ENCODE data around the gene GLP2R.

The GLP2R gene

DNA sequence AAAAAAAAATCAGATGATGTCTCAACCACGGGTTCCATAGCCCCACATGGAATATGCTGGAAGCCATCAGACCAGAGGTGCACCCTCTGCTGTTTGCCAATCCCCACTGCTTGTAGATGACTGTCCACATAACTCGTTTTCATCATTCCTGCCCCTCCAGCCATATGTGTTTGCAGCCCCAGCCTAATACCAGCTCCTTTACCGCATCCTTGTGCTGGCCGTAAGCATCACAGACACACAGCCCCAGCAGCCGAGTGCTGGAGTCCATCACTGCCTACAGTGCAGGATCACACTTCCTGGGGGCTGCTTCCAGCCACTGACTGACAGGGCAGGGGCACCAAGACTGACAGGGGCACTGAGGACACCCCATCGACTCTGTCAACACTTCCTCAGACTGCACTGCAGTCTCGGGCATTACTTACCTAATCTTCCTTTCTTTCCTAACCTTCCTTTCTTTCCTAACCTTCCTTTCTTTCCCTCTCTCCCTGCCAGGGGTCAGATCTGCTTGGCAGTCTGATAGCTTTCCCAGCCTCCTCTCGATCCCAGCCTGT lies 74.4 kb downstream of the GLP2R start:
- no peak for TF ChIP-seq FOXP2 (optimal IDR thresholded peaks at IDR 0.05; ENCODE audit: control extremely low read depth, extremely low read length, insufficient read depth)
- no peak for TF ChIP-seq POLR2AphosphoS5 (IDR thresholded peaks at IDR 0.05; ENCODE audit: borderline replicate concordance, low read depth, low read length)
- TF ChIP-seq EZH2 (IDR thresholded peaks at IDR 0.05), result no peak
- Histone ChIP-seq H3K9me3 (ENCODE audit: low read depth, low read length) (no peaks in the 10 kb centered on the region), H3K4me3 (no peak overlapping the region), H3K27ac (no peak overlapping the region), H3K36me3 (ENCODE audit: insufficient read depth, low read length) (no peaks in the 10 kb centered on the region), H3K9ac (ENCODE audit: insufficient read length) (no peak overlapping the region)
- no peak for DNase-seq (ENCODE audit: low read depth, low spot score)

DNA sequence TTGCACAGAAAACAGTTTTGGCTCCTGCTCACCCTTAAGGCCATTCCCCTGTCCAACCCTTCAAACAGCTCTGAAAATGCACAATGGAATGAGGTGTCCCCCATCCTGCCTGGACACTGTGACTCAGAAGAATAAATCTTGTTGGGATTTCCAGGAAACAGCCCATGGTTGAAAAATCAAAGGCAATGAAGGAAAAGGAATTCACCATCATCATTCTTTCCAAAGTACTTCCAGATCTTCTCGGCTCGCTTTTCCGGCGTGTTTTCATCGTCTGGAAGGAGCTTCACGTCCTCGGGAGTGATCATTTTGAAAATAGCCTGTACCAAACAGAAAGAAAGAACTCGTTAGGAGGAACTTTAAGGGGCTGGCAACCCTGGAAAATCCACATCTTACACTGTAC lies 75.1 kb downstream of the GLP2R start:
- H3K9me3 ChIP-seq (ENCODE audit: low read depth, low read length), result no peaks in the 10 kb centered on the region
- no peaks in the 10 kb centered on the region for H3K36me3 ChIP-seq (ENCODE audit: insufficient read depth, low read length)
- H3K4me3 ChIP-seq, result no peak overlapping the region
- H3K9ac ChIP-seq (ENCODE audit: insufficient read length), result no peak overlapping the region
- no peak for DNase-seq (ENCODE audit: low read depth, low spot score)
- TF ChIP-seq EZH2 (IDR thresholded peaks at IDR 0.05), result no peak
- TF ChIP-seq FOXP2 (optimal IDR thresholded peaks at IDR 0.05; ENCODE audit: control extremely low read depth, extremely low read length, insufficient read depth), result no peak
- TF ChIP-seq POLR2AphosphoS5 (IDR thresholded peaks at IDR 0.05; ENCODE audit: borderline replicate concordance, low read depth, low read length), result no peak
- H3K27ac ChIP-seq, result no peak overlapping the region

DNA sequence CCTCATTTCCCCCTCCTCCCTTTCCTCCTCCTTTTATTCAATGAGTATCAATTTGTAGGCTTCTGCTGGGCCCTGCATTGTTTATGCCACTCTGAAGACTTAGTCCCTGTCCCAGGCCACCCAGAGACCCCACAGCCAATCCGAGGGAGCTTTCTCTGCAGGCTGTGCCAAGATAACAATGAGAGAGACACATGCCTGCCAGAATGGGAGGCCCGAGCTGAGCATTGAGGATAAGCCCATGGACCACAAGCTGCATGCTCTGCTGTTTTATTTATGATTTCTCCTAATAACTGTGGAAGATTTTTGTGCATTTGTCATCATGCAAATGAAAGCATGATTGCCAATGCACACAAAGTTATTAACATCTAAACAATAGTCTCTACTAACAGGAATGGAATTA lies 76.4 kb downstream of the GLP2R start:
- DNase-seq (ENCODE audit: low read depth, low spot score), result no peak
- no peaks in the 10 kb centered on the region for H3K36me3 ChIP-seq (ENCODE audit: insufficient read depth, low read length)
- no peak overlapping the region for H3K27ac ChIP-seq

DNA sequence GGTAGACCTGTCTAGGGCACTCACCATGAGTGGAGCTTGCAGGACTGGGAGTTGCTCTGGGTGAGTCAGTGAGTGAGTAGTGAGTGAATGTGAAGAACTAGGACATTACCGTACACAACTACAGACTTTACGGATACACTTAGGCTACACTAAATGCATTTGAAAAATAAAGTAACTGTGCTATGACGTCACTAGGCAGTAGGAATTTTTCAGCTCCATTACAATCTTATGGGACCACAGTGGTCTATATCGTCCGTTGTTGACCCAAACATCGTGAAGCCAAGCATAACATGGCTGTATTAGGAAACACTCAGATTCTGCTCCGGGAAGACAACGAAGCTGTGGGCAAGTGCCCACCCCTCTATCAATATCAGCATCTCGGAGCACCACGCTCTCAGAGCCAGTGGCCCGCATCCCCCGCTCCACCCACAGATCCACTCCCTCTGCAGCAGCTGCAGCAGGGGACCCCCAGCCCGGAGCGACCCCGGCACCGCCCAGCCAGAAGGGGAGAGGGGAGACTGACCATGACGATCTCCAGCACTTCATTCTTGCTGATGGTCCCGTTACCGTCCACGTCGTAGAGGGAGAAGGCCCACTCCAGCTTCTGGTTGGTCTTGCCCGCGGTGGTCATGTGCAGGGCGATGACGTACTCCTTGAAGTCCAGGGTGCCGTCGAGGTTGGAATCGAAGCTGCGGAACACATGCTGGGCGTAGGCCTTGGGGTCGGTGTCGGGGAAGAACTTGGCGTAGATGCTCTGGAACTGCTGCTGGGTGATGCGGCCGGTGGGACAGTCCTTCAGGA lies 78.8 kb downstream of the GLP2R start:
- TF ChIP-seq POLR2AphosphoS5 (IDR thresholded peaks at IDR 0.05; ENCODE audit: borderline replicate concordance, low read depth, low read length), result no peak
- H3K9me3 ChIP-seq (ENCODE audit: low read depth, low read length), result no peaks in the 10 kb centered on the region
- H3K27ac ChIP-seq, result no peak overlapping the region
- H3K9ac ChIP-seq (ENCODE audit: insufficient read length), result no peak overlapping the region
- H3K4me3 ChIP-seq, result no peak overlapping the region
- no peak for DNase-seq (ENCODE audit: low read depth, low spot score)
- no peaks in the 10 kb centered on the region for H3K36me3 ChIP-seq (ENCODE audit: insufficient read depth, low read length)

More for the DNA sequence above, 76.4 kb downstream of the GLP2R start:
- Histone ChIP-seq H3K9me3 (ENCODE audit: low read depth, low read length) (no peaks in the 10 kb centered on the region), H3K9ac (ENCODE audit: insufficient read length) (no peak overlapping the region), H3K4me3 (no peak overlapping the region)
- TF ChIP-seq POLR2AphosphoS5 (IDR thresholded peaks at IDR 0.05; ENCODE audit: borderline replicate concordance, low read depth, low read length), result no peak
- no peak for TF ChIP-seq FOXP2 (optimal IDR thresholded peaks at IDR 0.05; ENCODE audit: control extremely low read depth, extremely low read length, insufficient read depth)
- TF ChIP-seq EZH2 (IDR thresholded peaks at IDR 0.05), result no peak

DNA sequence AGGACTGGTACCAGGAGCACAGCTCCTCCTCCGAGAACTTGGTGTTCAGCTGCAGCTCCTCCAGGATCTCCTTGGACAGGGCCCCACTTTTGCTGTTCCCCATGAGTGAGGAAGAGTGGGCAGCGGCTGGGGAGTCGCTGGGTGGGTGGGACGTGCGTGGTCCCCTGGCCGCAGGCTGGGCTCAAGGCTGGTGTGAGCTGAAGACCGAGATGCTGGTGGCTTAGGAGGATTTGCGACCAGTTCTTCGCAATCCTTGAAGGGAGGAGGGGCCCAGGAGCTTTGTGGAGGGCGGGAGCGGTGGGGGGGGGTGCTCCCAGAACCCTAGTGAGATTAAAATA lies 79.3 kb downstream of the GLP2R start, which contains the start of gene RCVRN:
TSS of gene RCVRN (minus strand) at position 194 of the 338 bp plus-strand sequence. CDS start at position 103, 91 bp downstream.
- H3K9me3 ChIP-seq (ENCODE audit: low read depth, low read length), result no peaks in the 10 kb centered on the region
- TF ChIP-seq EZH2 (IDR thresholded peaks at IDR 0.05), result no peak
- no peak for TF ChIP-seq FOXP2 (optimal IDR thresholded peaks at IDR 0.05; ENCODE audit: control extremely low read depth, extremely low read length, insufficient read depth)
- TF ChIP-seq POLR2AphosphoS5 (IDR thresholded peaks at IDR 0.05; ENCODE audit: borderline replicate concordance, low read depth, low read length), result no peak
- no peak within 1 kb of the TSS for H3K4me3 ChIP-seq
- DNase-seq (ENCODE audit: low read depth, low spot score), result no peak
- H3K27ac ChIP-seq, result no peak within 1 kb of the TSS
- H3K9ac ChIP-seq (ENCODE audit: insufficient read length), result no peak within 1 kb of the TSS
- H3K36me3 ChIP-seq (ENCODE audit: insufficient read depth, low read length), result no peaks in the 10 kb centered on the region

DNA sequence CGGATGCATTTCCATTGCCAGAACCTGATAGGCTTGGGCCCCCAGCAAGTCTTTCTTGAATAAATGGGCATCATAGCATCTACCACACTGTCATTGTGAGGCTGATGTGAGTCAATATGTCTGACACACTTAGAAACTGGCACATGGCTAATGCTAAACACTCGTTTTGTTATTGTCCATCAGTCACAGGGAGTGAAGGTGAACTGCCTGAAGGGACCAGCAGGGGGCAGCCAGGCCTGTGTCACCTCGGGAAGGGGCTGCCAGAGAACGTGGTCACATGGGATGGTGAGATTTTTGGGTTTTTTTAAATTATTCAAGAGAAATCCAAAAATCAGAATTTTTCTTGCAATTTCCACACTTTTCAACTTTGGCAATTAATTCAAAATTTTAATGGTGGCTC lies 80.2 kb downstream of the GLP2R start:
- TF ChIP-seq FOXP2 (optimal IDR thresholded peaks at IDR 0.05; ENCODE audit: control extremely low read depth, extremely low read length, insufficient read depth) (no peak), EZH2 (IDR thresholded peaks at IDR 0.05) (no peak), POLR2AphosphoS5 (IDR thresholded peaks at IDR 0.05; ENCODE audit: borderline replicate concordance, low read depth, low read length) (no peak)
- H3K36me3 ChIP-seq (ENCODE audit: insufficient read depth, low read length), result no peaks in the 10 kb centered on the region
- no peak overlapping the region for H3K4me3 ChIP-seq
- no peak overlapping the region for H3K27ac ChIP-seq
- no peak overlapping the region for H3K9ac ChIP-seq (ENCODE audit: insufficient read length)
- no peaks in the 10 kb centered on the region for H3K9me3 ChIP-seq (ENCODE audit: low read depth, low read length)
- no peak for DNase-seq (ENCODE audit: low read depth, low spot score)

DNA sequence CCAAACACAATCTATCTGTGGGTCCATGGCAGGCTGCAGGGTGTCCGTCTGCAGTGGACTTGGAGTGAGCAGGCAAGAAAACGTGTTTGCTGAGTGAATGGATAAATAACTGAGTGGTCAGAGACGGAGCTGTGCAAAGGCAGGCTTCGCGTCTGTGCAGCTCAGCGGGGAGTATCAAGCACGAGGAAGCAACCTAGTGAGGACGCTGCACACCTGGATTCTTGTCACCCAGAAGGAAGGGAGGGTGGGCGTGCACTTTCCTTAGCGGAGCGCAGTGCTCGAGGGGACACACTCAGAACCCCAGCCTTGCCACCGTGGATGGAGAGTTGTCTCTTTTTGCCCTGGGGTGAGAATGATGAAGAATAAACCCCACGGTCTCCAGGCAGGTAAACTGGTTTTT lies 80.9 kb downstream of the GLP2R start:
- TF ChIP-seq POLR2AphosphoS5 (IDR thresholded peaks at IDR 0.05; ENCODE audit: borderline replicate concordance, low read depth, low read length) (no peak), EZH2 (IDR thresholded peaks at IDR 0.05) (no peak), FOXP2 (optimal IDR thresholded peaks at IDR 0.05; ENCODE audit: control extremely low read depth, extremely low read length, insufficient read depth) (no peak)
- no peak overlapping the region for H3K27ac ChIP-seq
- H3K36me3 ChIP-seq (ENCODE audit: insufficient read depth, low read length), result no peaks in the 10 kb centered on the region
- no peak for DNase-seq (ENCODE audit: low read depth, low spot score)
- no peak overlapping the region for H3K4me3 ChIP-seq
- H3K9ac ChIP-seq (ENCODE audit: insufficient read length), result no peak overlapping the region
- no peaks in the 10 kb centered on the region for H3K9me3 ChIP-seq (ENCODE audit: low read depth, low read length)

DNA sequence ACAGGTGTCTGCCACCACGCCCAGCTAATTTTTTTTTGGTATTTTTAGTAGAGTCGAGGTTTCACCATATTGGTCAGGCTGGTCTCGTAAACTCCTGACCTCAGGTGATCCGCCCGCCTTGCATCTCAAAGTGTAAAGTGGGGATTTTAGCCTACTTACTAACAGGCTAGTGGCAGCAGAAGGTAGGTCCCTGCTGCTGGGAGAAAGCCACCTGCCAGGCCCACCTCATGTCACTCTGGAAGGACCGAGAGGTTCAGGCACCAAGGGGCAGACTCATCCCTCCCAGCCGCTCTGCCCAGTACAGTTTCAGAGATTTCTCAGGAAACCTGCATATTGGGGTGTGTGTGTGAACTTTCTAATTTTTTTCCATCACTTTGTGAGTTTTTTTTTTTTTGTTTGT lies 81.4 kb downstream of the GLP2R start:
- no peak for TF ChIP-seq EZH2 (IDR thresholded peaks at IDR 0.05)
- TF ChIP-seq FOXP2 (optimal IDR thresholded peaks at IDR 0.05; ENCODE audit: control extremely low read depth, extremely low read length, insufficient read depth), result no peak
- no peak for TF ChIP-seq POLR2AphosphoS5 (IDR thresholded peaks at IDR 0.05; ENCODE audit: borderline replicate concordance, low read depth, low read length)

More for the DNA sequence above, 81.4 kb downstream of the GLP2R start:
- DNase-seq (ENCODE audit: low read depth, low spot score), result no peak
- Histone ChIP-seq H3K9me3 (ENCODE audit: low read depth, low read length) (no peaks in the 10 kb centered on the region), H3K9ac (ENCODE audit: insufficient read length) (no peak overlapping the region), H3K4me3 (no peak overlapping the region), H3K36me3 (ENCODE audit: insufficient read depth, low read length) (no peaks in the 10 kb centered on the region), H3K27ac (no peak overlapping the region)

Measured in SK-N-MC (cell line).